ENCODE measurements around the gene FAM199X. TPM values are rescaled to one million over a fixed set of nuclear protein-coding genes. Genes with fewer than 3 reads are reported as not detected.

FAM199X gene
- 10 to 100 TPM in 3 of 4 donors, 1 to 10 TPM in 1; 9.5 to 16.6 (median 15.1) TPM for total RNA-seq

GRCh38 chrX:104165894-104166734, at the start of gene FAM199X:
Gene FAM199X (plus strand): TSS chrX:104166453. CDS start chrX:104166786, 333 bp downstream.
- intact Hi-C loops (cut with DNase I), result no loop called here
- peak within 1 kb of the TSS; percentile 83 to 90 (median 86) for H3K27ac ChIP-seq
- no peaks in the 10 kb centered on the region for H3K36me3 ChIP-seq
- peaks cover 0 to 31% (median 0%) of the 10 kb centered on the region in 3 donors for H3K4me1 ChIP-seq
- H3K4me3 ChIP-seq, result peak within 1 kb of the TSS; percentile 58 to 85 (median 78)
- 5 to 47% methylated on average over 10 to 14 of the region's 71 CpGs for WGBS, 2 donors
- TF ChIP-seq CTCF (IDR thresholded peaks at IDR 0.05) (peak; percentile 43 to 85 (median 77)), POLR2A (IDR thresholded peaks at IDR 0.05) (peak in 2 of 4 donors; percentile 69 to 83)
- peak; percentile 54 for DNase-seq
- H3K27me3 ChIP-seq, result no peaks in the 10 kb centered on the region
- H3K9me3 ChIP-seq, result no peaks in the 10 kb centered on the region

GRCh38 chrX:104117759-104118158, 48.5 kb upstream of the FAM199X start:
- DNase-seq, result no peak
- intact Hi-C loops (cut with DNase I), result no loop called here
- Histone ChIP-seq H3K4me1 (peaks cover 0 to 10% (median 0%) of the 10 kb centered on the region in 3 donors), H3K36me3 (no peaks in the 10 kb centered on the region), H3K27me3 (peaks cover 0 to 3% (median 1%) of the 10 kb centered on the region in 4 donors), H3K4me3 (no peak overlapping the region), H3K9me3 (no peaks in the 10 kb centered on the region), H3K27ac (no peak overlapping the region)
- no peak for TF ChIP-seq CTCF (IDR thresholded peaks at IDR 0.05)
- no peak for TF ChIP-seq POLR2A (IDR thresholded peaks at IDR 0.05)

- Histone ChIP-seq H3K27ac (no peak overlapping the region), H3K4me1 (no peaks in the 10 kb centered on the region), H3K9me3 (no peaks in the 10 kb centered on the region), H3K27me3 (peaks cover 0 to 3% (median 0%) of the 10 kb centered on the region in 4 donors), H3K36me3 (no peaks in the 10 kb centered on the region), H3K4me3 (no peak overlapping the region)
- no peak for DNase-seq
- TF ChIP-seq CTCF (IDR thresholded peaks at IDR 0.05) (no peak), POLR2A (IDR thresholded peaks at IDR 0.05) (no peak)
- 93 to 100% methylated on average over 1 of the region's 1 CpG for WGBS, 2 donors
- intact Hi-C loops (cut with DNase I), result no loop called here
Measured at GRCh38 chrX:104118765-104119164, 47.5 kb upstream of the FAM199X start.

- Histone ChIP-seq H3K4me1 (no peaks in the 10 kb centered on the region), H3K9me3 (no peaks in the 10 kb centered on the region), H3K36me3 (peaks cover 0 to 10% (median 0%) of the 10 kb centered on the region in 3 donors), H3K27ac (no peak overlapping the region), H3K27me3 (peaks cover 0 to 3% (median 0%) of the 10 kb centered on the region in 4 donors), H3K4me3 (no peak overlapping the region)
- WGBS, 2 donors, result 64% methylated on average over 4 of the region's 5 CpGs; no CpG with 5 or more reads in 1 of the 2 donors
- no peak for DNase-seq
- no peak for TF ChIP-seq POLR2A (IDR thresholded peaks at IDR 0.05)
- no peak for TF ChIP-seq CTCF (IDR thresholded peaks at IDR 0.05)
- intact Hi-C loops (cut with DNase I), result no loop called here
Measured at GRCh38 chrX:104122829-104123228, 43.4 kb upstream of the FAM199X start.

GRCh38 chrX:104126856-104127255, 39.4 kb upstream of the FAM199X start:
- TF ChIP-seq CTCF (IDR thresholded peaks at IDR 0.05) (no peak), POLR2A (IDR thresholded peaks at IDR 0.05) (no peak)
- H3K27ac ChIP-seq, result no peak overlapping the region
- 57 to 84% methylated on average over 2 of the region's 2 CpGs for WGBS, 2 donors
- no peak for DNase-seq
- no peaks in the 10 kb centered on the region for H3K4me1 ChIP-seq
- no peaks in the 10 kb centered on the region for H3K27me3 ChIP-seq
- H3K9me3 ChIP-seq, result no peaks in the 10 kb centered on the region
- intact Hi-C loops (cut with DNase I), result no loop called here
- no peak overlapping the region for H3K4me3 ChIP-seq
- peaks cover 0 to 25% (median 0%) of the 10 kb centered on the region in 3 donors for H3K36me3 ChIP-seq
